AG04449 (cell line): ENCODE measurements around the gene TSPOAP1.

ENCODE experiments used
- CTCF ChIA-PET: fragments of 350-600 bp; formaldehyde crosslinking; extraction: SDS; loops from one replicate; lab custom pipeline; 2021; ENCODE audit warnings: antibody characterized with exemption; lab: Yijun Ruan, JAX
- POLR2A ChIA-PET: fragments of 400-600, 350-600 bp; formaldehyde crosslinking; extraction: SDS; loops from one replicate; lab custom pipeline; 2020; ENCODE audit warnings: antibody characterized with exemption, inconsistent platforms; lab: Yijun Ruan, JAX
- DNase-seq: peaks from one replicate; pipeline ENCODE4 v3.0.0-alpha.2; 2010; ENCODE audit warnings: low read depth, low spot score
- H3K4me3 ChIP-seq: 2 replicates; pipeline ENCODE4 v1.5.1; 2011; ENCODE audit warnings: low read depth, mild to moderate bottlenecking, control low read depth, low read length
- CTCF ChIP-seq: IDR thresholded peaks from one replicate; pipeline ENCODE4 v1.5.1; 2011; ENCODE audit warnings: mild to moderate bottlenecking, moderate library complexity, low read length, control low read depth, inconsistent platforms; ENCODE audit not compliant: insufficient read depth; ENCODE audit errors: missing control alignments

Gene TSPOAP1, protein sequence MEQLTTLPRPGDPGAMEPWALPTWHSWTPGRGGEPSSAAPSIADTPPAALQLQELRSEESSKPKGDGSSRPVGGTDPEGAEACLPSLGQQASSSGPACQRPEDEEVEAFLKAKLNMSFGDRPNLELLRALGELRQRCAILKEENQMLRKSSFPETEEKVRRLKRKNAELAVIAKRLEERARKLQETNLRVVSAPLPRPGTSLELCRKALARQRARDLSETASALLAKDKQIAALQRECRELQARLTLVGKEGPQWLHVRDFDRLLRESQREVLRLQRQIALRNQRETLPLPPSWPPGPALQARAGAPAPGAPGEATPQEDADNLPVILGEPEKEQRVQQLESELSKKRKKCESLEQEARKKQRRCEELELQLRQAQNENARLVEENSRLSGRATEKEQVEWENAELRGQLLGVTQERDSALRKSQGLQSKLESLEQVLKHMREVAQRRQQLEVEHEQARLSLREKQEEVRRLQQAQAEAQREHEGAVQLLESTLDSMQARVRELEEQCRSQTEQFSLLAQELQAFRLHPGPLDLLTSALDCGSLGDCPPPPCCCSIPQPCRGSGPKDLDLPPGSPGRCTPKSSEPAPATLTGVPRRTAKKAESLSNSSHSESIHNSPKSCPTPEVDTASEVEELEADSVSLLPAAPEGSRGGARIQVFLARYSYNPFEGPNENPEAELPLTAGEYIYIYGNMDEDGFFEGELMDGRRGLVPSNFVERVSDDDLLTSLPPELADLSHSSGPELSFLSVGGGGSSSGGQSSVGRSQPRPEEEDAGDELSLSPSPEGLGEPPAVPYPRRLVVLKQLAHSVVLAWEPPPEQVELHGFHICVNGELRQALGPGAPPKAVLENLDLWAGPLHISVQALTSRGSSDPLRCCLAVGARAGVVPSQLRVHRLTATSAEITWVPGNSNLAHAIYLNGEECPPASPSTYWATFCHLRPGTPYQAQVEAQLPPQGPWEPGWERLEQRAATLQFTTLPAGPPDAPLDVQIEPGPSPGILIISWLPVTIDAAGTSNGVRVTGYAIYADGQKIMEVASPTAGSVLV (N-terminal part only)

DNA sequence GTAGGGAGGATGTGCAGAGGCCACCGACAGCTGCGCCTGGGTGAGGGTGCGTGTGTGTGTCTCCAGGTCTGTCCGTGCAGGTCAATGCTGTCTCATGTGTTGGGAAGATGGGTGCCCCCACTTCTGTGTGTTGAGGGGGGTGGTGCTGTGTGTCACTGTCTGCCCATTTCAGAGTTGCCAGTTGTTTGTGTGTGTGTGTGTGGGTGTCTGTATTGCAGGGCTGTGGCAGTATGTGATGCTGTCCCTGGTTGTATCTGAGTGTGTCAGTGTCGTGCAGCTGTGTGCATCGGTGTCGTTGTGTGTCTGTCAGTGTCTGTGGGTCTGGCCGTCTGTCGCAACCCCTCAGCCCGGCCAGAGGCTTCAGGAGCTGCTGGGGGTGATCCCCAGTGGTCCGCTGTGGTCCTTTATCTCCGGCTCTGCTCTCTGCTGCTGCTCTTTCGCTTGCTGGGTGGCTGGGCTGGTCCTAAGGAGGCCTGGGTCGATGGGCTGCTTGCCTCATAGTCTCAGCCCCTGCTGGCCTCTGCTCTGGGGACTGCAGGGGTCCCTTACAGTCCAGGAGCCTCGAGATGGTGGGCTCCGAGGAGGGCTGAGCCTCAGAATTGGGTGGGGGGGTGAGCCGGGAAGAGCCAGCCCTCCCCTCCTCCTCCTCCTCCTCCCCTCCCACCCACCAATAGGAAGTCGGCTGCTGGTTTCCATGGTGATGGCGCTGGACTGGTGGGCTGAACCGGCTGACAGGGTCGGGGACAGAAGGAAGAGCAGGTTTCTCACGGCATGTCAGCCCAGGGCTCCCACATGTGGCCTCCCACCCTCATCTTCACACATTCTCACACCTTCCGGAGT is at the start of gene TSPOAP1:
Gene TSPOAP1 (minus strand): TSS at position 601 of the 840 bp plus-strand sequence. CDS start 875 bp downstream, outside the sequence.
- DNase-seq, result no peak
- ChIA-PET CTCF (interaction anchor here (0.8 to 3.9 kb wide), 4 partner anchors 9 to 79 kb away, joined by 3 to 22 read pairs (median 7); no protein-coding TSS in a partner anchor), POLR2A (interaction anchor here (1.2 to 1.5 kb wide), 2 partner anchors 10 to 23 kb away, joined by 4 to 6 read pairs; partner anchors contain the start of gene SUPT4H1)
- TF ChIP-seq CTCF, result no peak
- H3K4me3 ChIP-seq, result no peak within 1 kb of the TSS

DNA sequence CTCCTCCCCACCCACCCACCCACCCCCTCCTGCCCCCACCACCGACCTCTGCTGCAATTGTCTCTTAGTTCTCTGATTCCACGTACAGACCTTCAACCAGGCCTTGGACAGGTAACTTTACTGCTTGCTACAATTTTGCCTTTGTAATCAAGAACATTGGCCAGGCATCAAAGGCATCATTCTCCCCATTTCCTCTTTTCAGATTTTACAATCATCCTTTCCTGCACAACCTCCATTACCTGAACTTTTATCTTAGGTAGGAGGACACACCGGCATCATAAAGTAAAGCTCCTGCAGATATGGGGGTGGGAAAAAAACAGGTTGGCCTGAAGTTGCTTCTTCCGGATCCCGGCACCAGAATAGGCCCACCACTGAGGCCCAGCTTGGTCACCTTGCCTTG is 49.1 kb upstream of the TSPOAP1 start:
- DNase-seq, result no peak
- ChIA-PET POLR2A (interaction anchor here (0.6 kb wide), 2 partner anchors 21 to 803 kb away, joined by 5 read pairs; no protein-coding TSS in a partner anchor), CTCF (interaction anchor here (1.1 kb wide), 1 partner anchor 40 kb away, joined by 3 read pairs; the partner anchor contains the start of gene RNF43)
- no peak overlapping the region for H3K4me3 ChIP-seq
- TF ChIP-seq CTCF, result no peak

DNA sequence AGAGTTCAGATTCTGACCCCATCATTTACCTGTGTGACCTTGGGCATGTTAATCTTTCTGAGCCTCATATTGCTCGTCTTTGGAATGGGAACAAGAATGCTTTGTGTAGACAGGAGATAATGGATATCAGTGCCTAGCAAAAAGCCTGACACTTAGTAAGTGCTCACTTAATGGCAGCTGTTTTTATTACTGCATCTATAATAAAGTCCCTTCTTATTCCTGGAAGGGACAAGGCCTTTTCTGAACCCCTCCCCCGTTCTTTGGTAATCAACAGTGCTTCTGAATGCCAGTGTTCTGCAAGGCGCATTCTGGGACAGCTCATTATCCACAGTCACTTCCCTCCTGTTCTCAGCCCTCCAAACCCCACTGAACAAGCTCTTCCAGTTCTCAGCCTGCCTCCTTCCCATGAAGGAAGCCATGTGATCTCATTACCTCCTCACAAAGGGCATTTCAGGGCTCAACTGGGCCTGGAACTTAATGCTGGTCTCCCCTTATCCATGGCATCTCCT is 48.6 kb upstream of the TSPOAP1 start:
- TF ChIP-seq CTCF, result no peak
- CTCF ChIA-PET, result interaction anchor here (1.1 to 1.2 kb wide), 2 partner anchors 40 to 60 kb away, joined by 3 to 4 read pairs; partner anchors contain the start of gene RNF43
- POLR2A ChIA-PET, result interaction anchor here (0.6 kb wide), 1 partner anchor 21 kb away, joined by 5 read pairs; no protein-coding TSS in a partner anchor
- DNase-seq, result no peak
- H3K4me3 ChIP-seq, result no peak overlapping the region

DNA sequence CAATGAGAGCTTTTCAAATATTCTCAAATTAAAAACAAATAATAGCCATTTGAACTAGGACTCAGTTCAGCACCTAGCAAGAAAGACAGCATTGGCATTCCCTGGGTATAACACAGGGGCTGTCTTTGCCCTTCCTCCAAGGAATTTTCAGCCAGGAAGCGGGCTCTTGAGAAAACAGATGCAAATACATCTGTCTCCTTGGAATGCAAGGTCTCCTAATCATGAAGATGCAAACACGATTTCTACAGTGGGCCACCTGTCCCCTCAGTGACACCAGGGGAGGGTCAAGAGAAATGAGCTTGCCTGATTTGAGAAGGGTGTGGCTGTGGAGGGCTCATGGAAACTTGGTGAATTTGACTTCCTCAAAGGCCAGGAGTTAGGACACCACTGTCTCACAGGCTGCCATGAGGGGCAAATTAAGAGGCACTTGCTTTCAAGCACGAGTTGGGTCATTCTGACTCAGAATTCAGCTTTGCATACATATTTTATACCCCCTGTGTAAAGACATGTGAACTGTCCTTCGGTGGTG is 47.9 kb upstream of the TSPOAP1 start:
- TF ChIP-seq CTCF, result no peak
- no peak for DNase-seq
- H3K4me3 ChIP-seq, result no peak overlapping the region
- CTCF ChIA-PET, result interaction anchor here (0.9 to 1.2 kb wide), 2 partner anchors 59 to 127 kb away, joined by 3 to 4 read pairs; no protein-coding TSS in a partner anchor
- POLR2A ChIA-PET, result no interaction called here

- TF ChIP-seq CTCF, result no peak
- no peak overlapping the region for H3K4me3 ChIP-seq
- ChIA-PET POLR2A (no interaction called here), CTCF (interaction anchor here (0.9 kb wide), 1 partner anchor 126 kb away, joined by 3 read pairs; no protein-coding TSS in a partner anchor)
- DNase-seq, result no peak
These were observed 47.2 kb upstream of the TSPOAP1 start for GRCh38 chr17:58375811-58376210.
